GM19238 (cell line): ENCODE data around the gene MTRR.

Experiments used
- DNase-seq: peaks from one replicate; pipeline ENCODE4 v3.0.0; 2011; ENCODE audit warnings: low spot score; ENCODE audit not compliant: insufficient read length

The MTRR gene

DNA sequence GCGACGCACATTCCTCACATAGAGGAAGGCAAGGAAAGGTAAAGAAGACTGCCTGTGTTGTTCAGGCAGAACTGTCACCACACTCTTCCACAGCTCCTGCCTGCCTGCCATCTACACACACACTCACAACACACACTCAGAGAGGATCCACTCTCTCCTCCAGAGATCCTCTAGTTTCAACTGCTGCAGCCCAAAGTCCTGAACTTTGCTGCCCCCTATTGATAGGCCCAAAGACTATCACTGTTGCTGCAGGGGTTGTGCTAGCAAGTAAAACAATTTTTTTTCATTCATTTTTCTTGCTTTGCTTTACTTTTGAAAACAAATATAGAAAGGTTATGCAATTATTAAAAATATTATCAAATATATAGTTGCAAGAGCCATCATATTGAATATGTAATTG is 12.1 kb upstream of the MTRR start:
- no peak for DNase-seq

DNA sequence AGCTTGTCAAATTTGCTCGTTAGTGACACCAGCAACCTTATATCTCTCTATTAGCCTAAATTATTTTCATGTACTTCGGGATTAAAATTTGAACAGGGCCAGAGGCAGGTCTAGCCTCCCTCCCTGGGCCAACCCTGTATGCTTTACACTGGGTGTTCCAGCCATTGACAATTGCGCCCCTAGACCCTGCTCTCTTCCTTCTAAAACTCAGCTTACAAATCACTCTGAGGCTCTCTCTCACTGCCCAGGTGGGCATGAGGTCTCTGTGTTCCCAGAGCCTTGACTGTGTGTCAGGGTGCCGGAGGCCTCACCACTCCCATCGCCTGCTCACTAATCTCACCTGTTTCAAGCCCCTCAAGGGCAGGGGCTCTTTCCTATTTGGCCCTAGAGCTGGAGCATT is 11.6 kb upstream of the MTRR start:
- no peak for DNase-seq

- DNase-seq, result no peak
Observed at GRCh38 chr5:7857926-7858632, 10.9 kb upstream of the MTRR start.

DNA sequence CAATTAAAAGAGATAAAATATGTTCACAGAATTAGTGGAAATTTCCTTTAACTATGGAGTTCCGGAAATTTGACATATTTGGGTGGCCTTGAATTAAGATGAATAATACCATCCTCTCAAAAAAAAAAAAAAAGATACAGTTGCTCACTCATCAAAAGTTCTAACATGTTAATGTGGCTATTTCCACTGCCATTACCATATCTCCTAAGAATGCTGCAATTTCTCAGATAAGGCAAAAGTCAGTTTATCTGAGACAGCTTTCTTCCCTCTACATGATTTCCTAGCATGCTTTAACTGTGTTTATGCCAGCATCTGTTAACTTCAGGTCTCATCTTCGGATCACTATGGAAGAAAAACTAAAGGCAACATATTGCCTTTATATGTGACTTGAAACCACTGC is 2.8 kb upstream of the MTRR start:
- no peak for DNase-seq

DNA sequence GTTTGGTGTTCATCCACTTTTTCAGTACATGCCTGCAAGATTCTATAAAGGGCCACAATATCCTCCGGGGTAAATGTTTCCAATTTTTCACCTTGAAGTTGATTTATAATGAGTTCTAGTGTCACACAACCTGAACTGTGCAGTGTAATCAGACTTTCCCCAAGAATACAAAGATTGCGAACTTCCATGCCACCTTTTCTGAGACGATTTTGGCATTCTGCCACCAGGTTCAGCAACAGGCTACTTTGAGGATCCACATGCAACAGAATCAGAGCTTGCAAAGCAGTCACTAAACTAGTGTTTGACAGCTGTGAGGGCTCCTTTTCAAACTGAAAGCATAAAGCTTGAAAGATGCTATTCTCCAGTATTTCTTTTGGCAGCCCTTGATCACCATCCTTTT is 1.7 kb upstream of the MTRR start:
- no peak for DNase-seq

DNA sequence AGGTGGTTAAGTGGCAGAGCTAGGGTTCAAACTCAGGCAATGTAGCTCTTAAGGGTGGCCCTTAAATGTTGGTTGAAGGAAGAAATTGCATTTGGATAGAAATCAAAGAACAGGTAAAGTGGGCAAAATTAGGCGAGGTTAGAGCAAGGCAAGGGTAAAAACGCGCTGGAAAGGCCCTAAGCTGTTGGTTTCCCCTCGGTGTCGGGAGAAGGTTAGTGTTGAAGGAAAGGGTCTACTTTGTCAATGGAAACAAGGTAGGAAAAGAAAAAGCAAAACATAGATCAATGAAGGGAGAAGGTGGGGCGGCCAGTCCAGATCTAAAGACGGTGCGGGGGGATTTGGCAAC is 548 bp upstream of the MTRR start:
- no peak for DNase-seq

DNA sequence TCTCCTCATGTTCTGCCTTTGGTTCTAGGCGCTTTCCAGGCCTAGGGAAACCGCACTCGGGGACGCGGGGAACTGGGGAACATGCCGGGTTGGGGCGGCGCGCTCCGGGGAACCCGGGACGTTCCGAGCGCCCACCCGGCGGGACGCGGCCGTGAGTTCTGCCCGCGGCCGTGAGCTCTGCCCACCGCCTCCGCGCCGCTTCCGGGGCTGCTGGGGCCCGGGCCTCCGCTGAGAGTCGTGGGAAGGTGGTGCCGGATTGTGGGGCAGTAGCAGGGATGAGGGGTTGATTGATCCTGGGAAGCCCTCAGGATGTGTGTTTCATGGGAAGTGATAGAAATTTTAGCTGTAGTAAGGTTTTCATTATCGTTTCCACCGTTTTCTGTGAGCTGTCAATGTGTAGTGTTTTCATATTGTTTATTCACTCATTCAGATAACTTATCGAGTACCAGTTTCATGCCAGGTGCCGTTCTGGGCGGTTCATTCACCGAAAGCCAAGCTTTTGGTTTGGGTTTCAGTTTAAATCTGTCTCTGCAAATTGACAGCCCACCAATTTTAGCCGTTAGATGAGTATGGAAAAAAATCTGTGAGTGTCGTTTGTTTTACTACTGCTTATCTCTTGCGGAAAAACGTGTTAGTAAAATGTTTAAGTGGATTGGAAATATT is 657 bp downstream of the MTRR start:
- DNase-seq, result no peak

- no peak for DNase-seq
Observed at GRCh38 chr5:7871653-7872052, 2.7 kb downstream of the MTRR start.

- DNase-seq, result no peak
Observed at GRCh38 chr5:7872517-7873130, 3.7 kb downstream of the MTRR start.

DNA sequence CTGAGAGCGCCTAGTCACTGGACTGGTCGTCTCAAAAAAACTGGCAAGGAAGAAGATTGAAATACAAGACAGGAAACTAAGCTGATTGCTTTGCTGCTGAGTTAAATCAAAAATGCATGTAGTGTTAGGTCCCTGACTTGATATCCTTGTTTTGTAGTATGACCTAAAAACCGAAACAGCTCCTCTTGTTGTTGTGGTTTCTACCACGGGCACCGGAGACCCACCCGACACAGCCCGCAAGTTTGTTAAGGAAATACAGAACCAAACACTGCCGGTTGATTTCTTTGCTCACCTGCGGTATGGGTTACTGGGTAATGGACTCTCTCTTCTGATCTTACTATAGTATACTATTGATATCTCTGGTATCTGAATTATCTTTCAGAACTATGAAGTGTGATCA is 4.3 kb downstream of the MTRR start:
- DNase-seq, result no peak

- no peak for DNase-seq
Observed at GRCh38 chr5:7874639-7875038, 5.7 kb downstream of the MTRR start.

GRCh38 chr5:7875151-7875550 is 6.2 kb downstream of the MTRR start:
- no peak for DNase-seq

- DNase-seq, result no peak
Observed at GRCh38 chr5:7876867-7877266, 7.9 kb downstream of the MTRR start.

- DNase-seq, result no peak
Observed at GRCh38 chr5:7877851-7878250, 8.9 kb downstream of the MTRR start.

DNA sequence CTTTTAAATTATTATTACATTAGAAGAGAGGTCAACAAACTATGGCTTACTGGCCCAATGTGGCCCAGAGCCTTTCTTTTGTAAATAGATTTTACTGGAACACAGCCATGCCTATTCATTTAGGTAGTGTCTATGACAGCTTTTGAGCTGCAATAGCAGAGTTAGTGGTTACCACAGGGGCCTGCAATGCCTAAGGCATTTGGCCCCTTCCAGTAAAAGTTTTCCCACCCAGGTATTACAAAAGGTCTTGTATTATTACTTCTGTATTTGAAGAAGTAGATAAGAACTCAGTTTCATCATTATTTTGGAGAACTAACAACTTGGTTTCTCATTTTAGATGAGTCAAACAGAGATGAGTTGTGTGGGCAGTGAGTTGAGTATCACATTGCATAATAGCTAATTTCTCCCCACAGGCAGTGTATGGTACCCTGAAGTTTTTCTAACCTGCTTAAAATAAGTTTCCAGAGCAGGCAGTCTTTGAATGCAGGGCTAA is 9.5 kb downstream of the MTRR start:
- no peak for DNase-seq

DNA sequence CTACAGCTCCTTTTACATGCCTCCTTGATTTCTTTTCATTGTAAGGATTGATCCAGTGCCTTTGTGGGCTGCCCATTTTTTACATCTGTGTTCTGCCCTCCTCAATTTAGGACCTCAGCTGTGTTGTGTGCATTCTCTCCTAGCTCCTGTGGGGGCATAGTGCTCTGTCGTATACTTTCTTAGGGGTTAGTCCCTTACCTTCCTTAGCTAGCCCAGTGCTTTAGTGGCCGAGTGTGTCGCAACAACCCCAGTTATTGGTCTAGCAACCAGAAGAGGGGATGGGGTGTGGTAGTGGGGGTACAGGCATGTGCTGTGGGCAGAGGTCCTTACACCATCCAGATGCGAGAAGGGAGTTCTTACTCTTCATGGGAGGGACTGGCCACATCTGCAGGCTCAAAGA is 12.1 kb downstream of the MTRR start:
- no peak for DNase-seq

GRCh38 chr5:7881816-7882215 is 12.9 kb downstream of the MTRR start:
- DNase-seq, result no peak

GRCh38 chr5:7882926-7883325 is 14.0 kb downstream of the MTRR start:
- DNase-seq, result no peak

DNA sequence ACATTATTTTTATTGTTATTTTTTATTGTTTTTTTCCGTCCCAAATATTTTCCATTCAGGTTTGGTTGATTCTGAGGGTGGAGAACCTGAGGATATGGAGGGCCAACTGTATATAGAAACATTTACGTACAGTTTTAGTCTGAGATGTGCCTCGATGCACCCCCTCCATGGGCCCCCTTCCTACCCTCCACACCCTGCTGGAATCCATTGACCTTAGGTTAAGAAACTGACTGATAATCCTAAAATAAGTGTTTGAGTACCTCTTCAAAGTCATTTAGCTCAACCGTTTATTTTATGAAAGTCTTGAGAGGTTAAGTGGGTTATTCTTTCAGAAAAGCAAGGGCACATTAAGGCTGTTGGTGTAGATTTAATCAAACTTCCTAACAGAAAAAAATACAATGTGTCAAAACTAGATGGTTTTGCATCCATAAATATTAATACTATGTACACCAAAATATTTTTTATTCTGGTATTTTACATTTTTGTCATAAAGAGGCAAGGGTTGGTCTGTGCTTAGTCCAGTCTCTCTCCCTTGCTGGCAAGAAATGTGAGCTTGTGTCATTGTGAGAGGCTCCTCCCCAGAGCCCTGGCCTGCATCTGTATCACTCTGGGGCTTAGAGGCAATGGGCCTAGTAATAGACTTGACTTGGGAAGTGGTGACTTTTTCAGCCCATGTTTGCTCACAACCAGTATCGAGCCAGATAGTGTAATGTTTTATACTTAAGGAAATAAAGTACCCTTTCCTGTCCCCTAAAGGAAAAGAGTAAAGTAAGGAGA is 15.7 kb downstream of the MTRR start:
- no peak for DNase-seq

DNA sequence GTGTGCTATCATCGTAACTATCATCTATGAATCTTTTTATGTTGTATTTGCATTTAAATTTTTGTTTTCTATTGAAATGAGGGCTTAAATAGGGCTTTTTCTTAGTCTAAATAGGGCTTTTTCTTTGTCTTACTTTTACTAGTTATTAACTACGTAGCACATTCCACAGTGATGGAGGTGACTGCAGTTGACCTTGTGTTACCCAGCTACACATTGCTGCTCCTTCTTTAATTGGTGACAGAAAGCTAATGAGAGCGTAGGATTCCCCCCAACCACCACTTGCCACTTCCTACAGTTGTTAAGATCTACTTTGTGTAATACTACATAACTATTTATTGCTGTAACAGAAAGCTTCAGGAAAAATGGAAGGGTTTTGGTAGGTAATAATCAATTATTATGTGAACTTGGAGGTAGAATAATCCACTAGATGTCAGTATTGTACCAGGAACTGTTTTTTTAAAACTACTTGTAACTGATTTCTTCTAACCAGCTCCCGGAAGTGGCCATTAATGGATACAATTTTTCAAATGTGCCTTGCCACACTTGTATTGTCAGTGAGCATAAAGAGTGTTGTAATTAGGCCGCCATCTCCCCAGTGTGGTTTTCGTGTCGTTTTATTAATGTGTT is 18.0 kb downstream of the MTRR start:
- DNase-seq, result no peak

DNA sequence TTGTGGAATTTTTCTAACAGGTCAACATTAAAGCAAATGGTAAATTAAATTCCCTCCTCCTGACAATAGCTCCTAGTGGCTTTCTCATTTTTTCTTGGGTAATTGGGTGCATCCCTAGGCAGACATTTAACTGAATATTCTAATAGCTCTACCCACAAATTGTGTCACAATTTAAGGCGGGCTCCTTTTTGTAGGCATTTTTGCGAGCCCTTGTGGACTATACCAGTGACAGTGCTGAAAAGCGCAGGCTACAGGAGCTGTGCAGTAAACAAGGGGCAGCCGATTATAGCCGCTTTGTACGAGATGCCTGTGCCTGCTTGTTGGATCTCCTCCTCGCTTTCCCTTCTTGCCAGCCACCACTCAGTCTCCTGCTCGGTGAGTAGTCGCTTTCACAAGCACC is 20.0 kb downstream of the MTRR start:
- DNase-seq, result no peak

- no peak for DNase-seq
Observed at GRCh38 chr5:7894439-7894838, 25.5 kb downstream of the MTRR start.
